GM21576 (cell line): ENCODE results near the gene TXNL4B.

Source experiments
- ATAC-seq: cut with Tn5 transposase; IDR thresholded peaks from one replicate; pipeline ENCODE4 v1.9.1; 2021; ENCODE audit warnings: mild to moderate bottlenecking, moderate library complexity; ENCODE audit not compliant: unreplicated experiment

The TXNL4B gene

DNA sequence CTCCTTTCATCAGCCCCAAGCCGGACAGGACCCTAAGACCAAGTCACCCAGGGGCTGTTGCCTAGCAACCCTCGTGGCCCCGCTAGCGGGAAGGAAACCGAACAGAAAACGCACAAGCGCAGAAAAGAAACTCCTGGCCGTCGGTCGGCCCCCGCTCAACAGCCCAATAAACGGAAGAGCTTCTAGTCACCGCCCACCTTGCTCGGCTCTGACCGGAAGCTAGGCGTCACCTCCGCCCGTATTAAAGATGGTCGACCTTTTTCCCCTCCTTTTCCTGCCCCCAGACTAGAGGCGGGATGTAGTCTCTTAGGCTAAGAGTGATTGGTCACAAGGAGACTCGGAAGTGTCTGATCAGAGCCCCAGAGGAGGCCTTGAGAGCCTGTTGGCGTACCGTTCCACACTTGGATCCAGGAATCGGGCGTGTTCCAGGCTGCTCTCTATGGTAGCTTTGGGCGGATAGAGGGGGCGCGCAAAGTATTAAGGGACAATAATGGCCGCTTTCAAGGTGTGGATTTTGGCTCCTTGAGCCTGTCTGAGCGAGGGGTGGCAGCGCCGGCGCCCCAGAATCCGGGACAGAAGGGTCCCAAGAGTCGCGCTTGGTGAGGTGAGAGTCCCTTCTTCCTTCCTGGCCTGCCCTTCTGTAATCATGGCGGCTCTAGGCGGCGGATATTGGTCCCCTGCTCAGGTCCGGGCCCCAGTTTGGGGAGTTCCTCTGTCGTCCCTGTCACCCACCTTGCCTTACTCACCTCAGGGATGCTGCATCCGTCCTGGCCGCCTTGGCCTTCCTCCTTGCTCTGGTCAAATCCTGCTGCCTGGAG lies at the start of gene TXNL4B, which contains the start of gene DHX38:
TXNL4B (minus strand) TSS at position 173 of the 818 bp plus-strand sequence. CDS start 2,871 bp downstream, outside the sequence.
DHX38 (plus strand) TSS at position 400 of the 818 bp plus-strand sequence. CDS start 2,311 bp downstream, outside the sequence.
- peak; percentile 99 for ATAC-seq

GRCh38 chr16:72142476-72142875 lies 49.1 kb upstream of the TXNL4B start:
- ATAC-seq, result no peak

- ATAC-seq, result no peak
Measured at GRCh38 chr16:72139908-72140307, 46.5 kb upstream of the TXNL4B start.

DNA sequence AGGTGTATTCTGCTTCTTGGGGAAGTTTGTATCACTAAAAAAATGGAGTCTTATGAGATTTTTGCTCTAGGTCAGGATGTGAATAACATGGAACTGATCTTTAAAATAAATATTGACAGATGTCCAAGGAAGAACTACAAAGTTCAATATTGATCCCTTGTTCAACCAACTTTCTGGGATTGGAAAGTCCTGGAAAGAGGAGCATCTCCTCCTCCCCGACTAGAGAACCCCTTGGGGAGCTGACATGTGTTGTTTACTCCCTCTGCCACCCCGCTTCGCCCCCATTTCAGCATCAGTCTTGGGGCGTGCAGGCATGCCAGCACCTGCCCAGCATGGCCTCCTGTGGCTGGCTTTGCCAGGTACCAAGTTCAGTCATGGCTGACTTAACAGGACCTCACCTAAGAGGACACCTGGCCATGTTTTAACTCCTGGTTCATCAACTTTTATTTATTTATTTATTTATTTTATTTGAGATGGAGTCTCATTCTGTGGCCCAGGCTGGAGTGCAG lies 44.7 kb upstream of the TXNL4B start:
- ATAC-seq, result no peak

DNA sequence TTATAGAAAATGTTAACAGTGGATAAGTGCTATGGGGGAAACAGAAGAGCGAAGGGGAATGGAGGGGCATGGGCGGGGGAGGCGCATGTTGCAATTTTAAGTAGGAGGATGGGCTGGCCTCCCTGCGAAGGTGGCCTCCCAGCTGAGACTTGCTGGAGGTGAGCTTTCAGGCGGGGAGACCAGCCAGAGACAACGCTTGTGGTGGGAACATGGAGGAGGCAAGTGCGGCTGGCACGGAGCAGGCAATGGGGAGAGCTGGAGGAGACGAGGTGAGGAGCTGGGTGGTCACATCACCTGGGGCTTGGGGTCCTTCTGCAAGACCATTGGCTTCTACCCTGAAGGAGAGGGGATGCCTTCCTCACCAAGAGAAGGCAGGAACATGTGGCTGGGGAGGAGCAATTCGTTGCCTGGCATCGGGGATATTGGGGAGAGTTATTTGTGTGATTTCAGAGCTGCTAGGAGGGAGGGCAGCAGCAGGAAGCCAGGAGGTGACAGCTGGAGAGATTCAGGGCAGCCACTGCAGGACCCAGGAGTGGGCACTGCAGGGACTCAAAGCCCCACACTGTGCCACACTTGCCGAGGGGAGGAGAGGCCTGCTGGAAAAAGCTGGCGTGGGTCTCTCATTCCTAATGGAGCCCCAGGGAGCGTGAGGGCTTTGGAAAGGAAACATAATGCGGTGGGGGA lies 44.1 kb upstream of the TXNL4B start:
- no peak for ATAC-seq

GRCh38 chr16:72134507-72134906 lies 41.1 kb upstream of the TXNL4B start:
- no peak for ATAC-seq

DNA sequence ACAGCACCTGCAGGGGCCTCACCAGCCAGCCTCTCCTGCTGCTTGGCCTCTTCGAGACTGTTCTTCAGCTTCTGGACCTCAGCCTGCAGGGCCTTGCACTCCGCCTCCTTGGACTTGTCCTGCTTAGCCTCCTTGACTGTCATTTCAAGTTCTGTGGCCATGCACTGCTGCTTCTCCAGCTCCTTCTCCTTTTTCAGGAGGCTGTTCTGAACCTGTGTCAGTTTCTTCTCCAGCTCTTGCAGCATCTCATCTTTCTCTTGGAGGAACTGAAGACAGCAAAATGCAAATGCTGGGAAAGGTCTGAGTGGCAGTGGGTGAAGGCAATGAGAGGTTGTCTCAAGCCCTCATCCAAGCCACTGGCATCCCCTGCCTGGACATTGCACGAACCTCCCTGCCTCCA lies 39.3 kb upstream of the TXNL4B start:
- no peak for ATAC-seq

GRCh38 chr16:72131036-72131435 lies 37.6 kb upstream of the TXNL4B start:
- ATAC-seq, result no peak

GRCh38 chr16:72129976-72130656 lies 36.7 kb upstream of the TXNL4B start:
- ATAC-seq, result no peak

DNA sequence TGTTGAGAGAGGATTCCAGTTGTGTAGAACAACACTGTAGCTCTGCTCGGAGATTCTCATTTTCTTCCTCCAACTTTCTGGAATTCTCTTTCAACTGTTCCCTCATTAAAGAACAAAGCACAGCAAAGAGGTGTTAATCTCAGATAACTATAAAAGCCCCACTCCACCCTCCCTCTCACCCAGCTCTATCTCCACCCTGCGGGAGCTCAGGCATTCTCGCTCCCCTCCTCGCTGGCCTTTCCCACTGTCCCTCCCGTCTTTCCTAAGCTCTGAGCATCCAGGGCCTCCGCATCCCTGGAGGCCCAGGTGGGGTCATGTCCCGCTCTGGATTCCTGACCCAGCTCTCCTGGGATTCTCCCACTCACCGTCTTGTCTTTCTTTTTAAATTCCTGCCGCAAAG lies 35.3 kb upstream of the TXNL4B start:
- ATAC-seq, result no peak

DNA sequence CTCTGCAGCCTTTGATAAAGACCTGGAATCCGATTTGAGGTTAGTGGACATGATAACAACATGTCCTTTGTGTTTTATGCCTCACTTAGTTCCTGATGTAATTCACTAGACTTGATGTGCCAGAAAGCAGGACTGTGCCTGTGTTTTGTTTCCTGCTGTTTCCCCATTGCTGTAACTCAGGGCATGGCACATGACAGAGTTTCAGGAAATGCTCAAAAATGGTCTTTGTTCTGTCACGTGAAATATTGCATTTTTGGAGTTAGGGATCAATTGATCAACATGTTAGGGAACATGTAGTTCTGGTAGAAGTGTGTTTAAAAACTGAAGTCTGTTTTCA lies 33.0 kb upstream of the TXNL4B start:
- ATAC-seq, result no peak

DNA sequence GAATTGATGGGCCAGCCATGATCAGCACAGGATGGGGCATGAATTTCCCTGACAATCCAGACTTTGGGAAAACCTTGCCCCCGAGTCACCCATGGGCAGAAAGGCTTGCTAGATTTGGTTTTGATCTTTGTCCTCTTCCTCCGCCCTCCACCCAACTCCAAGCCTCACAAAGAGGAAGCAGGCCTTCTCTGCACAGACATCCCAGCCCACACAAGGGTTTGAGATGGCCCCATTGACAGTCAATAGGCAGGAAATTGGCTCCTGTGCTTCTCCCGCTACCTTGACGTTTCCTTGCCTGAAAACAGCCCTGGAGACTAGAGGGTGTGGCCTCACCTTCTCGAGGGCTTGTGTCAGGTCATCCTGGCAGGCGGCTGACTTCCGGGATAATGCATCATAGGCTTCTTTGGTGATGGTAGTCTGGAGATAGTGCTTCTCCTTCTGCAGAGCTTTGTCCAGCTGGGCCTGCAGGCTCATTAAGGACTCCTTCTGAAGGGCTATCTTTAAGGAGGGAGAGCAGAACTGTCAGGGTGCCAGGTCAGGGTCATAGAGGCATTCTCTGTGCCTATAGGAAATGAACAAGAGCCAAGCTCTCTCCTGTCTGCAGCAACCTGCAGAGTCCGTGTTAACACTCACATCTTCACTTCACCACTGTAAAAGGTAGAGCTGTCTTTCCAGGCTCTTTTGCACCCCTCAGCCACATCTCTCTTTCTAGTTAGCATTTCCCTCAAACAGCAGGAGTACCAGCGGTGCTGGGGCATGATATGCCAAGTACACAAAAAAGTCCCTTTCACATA lies 32.4 kb upstream of the TXNL4B start:
- ATAC-seq, result no peak

DNA sequence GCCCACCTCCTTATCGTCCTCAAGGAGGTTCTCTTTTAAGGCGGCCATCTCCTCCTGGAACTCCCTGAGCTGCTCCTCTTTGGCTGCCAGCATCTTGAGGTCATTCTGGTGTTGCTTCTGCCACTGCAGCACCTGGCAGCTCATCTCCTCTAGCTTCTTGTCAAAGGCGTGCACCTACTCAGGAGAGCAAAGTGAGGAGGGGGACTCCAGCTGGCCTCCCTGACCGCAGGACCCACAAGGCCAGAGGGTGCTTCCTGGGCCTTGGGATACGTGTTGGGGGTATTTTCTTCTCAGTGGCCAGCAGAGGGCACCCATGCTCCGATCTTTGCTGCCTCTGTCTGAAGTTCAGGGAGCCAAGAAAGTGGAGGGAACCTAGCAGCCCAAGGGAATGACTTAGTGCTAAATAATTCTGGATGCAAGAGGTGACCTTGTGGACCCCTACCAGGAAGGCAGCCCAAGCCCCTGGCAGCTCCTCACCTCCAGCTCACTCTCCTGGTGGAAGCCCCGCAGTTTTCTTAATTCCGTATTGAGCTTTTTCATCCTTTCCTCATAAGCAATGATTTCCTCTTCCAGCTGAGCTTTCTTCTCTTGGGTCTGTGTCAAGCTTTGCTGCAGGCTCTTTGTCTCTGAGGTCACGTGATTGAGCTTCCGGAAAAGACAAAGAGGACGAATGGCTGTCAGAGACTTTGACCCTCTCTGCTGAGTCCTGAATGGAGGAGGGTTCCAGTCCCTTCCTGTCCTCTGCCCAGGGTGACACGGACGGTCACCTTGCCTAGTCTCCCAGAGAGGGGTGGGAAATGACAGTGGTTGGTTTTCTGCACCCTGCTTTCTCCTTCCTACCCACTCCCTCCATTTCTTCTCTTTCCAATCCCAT lies 31.6 kb upstream of the TXNL4B start:
- peak; percentile 58 for ATAC-seq

DNA sequence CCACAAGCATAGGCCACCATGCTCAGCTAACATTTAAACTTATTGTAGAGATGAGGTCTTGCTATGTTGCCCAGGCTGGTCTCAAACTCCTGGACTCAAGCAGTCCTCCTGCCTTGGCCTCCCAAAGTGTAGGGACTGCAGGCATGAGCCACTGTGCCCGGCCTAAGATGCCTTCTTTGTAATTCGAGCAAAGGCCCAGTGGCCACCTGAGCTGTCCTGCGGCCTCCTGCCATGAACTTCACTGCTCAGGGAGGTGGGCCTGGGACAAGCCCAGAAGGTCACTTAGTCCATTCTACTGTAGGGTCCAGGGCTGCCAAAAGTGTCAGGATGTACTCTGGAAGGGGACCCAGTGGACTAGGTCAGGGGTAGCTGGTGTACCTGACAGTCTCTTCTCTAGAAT lies 30.7 kb upstream of the TXNL4B start:
- no peak for ATAC-seq

GRCh38 chr16:72123426-72123825 lies 30.0 kb upstream of the TXNL4B start:
- no peak for ATAC-seq

DNA sequence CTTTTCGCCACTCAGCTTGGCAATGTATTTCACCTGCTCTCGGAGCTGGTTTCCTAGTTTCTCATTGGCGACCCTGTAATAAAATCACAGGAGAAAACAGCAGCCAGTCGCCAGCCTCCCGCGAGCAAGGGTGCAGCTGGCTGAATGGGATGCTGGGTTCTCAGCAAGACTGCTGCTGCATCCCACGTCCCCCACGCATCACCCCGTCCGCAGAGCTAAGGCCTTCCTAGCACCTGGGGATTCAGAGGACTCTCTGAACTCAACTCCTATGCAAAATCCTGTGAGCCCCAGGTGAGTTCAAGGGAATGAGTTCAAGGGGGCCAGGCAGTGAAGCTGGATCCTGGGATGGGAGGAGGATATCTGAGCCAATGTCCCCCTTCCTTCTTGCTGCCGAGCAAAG lies 29.5 kb upstream of the TXNL4B start:
- no peak for ATAC-seq

DNA sequence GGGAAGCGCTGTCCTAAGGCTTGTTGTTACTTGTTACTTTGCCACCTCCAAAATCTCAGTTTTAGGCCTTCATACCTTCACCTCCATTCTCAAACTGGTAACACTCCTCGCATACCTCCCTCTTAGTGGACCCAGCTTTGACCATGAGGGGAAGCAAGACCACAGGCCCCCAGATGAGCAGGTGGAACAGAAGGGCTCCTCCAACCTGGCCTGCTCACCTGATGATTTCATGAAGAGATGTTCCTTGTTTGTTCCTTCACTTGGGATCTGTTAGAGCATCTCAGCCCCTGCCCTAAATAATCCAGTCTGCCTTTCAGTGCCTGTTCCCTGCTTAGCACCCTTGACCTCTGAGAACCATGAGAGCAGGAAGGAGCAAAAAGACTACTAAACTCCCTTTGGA lies 28.9 kb upstream of the TXNL4B start:
- no peak for ATAC-seq

GRCh38 chr16:72120026-72120425 lies 26.6 kb upstream of the TXNL4B start:
- ATAC-seq, result no peak

DNA sequence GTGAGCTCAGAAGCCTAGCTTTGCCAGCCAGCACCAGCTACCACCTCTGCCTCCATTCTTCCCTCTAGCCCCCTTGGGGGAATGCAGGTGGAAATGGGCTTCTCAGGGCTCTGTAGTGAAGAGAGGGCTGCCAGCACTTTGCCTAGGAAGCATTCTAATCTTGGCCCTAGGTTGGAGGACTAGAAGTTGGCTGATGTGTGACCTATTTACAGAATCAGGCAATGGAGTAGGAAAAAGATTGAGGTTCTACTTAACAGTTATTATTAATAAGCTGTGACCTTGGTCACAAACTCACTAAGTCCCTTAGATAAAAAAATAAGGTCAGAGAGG lies 20.2 kb upstream of the TXNL4B start:
- no peak for ATAC-seq
